GM12892 (cell line): ENCODE data around the gene NFKBIA.
"Not testable (repeated sequence)": the region's sequence is repeated elsewhere in the genome, so short reads cannot be mapped to it uniquely, and the experiment has no call there.

Experiments
- DNase-seq: peaks from one replicate; pipeline ENCODE4 v3.0.0; 2011; ENCODE audit not compliant: insufficient read length
- FAIRE-seq: peaks from 2 replicates; lab custom pipeline; 2011; peaks lifted over from hg19 to GRCh38; lab: Jason Lieb, UNC
- POLR2A ChIP-seq: IDR thresholded peaks from 2 replicates; pipeline ENCODE4 v1.6.1; 2011; ENCODE audit warnings: low read depth, low read length, control low read depth
- POLR2AphosphoS5 ChIP-seq: IDR thresholded peaks from 2 replicates; pipeline ENCODE4 v1.6.1; 2011; ENCODE audit warnings: low read depth, low read length, control low read depth
- TAF1 ChIP-seq: IDR thresholded peaks from 2 replicates; pipeline ENCODE4 v1.6.1; 2011; ENCODE audit warnings: low read depth, mild to moderate bottlenecking, control low read depth, low read length, borderline replicate concordance

The NFKBIA gene

GRCh38 chr14:35355981-35356841, 48.3 kb downstream of the NFKBIA start:
- TF ChIP-seq POLR2AphosphoS5, result no peak
- TF ChIP-seq POLR2A, result no peak
- no peak for TF ChIP-seq TAF1
- FAIRE-seq, result no peak
- DNase-seq, result no peak

GRCh38 chr14:35355235-35355634, 49.3 kb downstream of the NFKBIA start:
- FAIRE-seq, DNase-seq: not testable (repeated sequence)

GRCh38 chr14:35353409-35354172, 51.0 kb downstream of the NFKBIA start:
- FAIRE-seq (no peak), DNase-seq (no peak)
- no peak for TF ChIP-seq POLR2A
- TF ChIP-seq POLR2AphosphoS5, result no peak
- TF ChIP-seq TAF1, result no peak

GRCh38 chr14:35352274-35353233, 52.0 kb downstream of the NFKBIA start:
- TF ChIP-seq TAF1 (no peak), POLR2A (no peak), POLR2AphosphoS5 (peak; percentile 34; the same call in 1 of the 2 replicates)
- FAIRE-seq (no peak), DNase-seq (no peak)

GRCh38 chr14:35351897-35352273, 52.7 kb downstream of the NFKBIA start:
- DNase-seq, result no peak
- TF ChIP-seq TAF1, result no peak
- FAIRE-seq, result no peak
